KMS-11 (cell line): ENCODE measurements around the gene KCNQ1.
"Not testable (repeated sequence)": the region's sequence is repeated elsewhere in the genome, so short reads cannot be mapped to it uniquely, and the experiment has no call there.

Source experiments
- H2AFZ ChIP-seq: fragments of 200-600 bp; sonication (generic); 2 replicates; pipeline ENCODE4 v1.6.1; 2016; ENCODE audit warnings: antibody characterized with exemption, mixed run types, low read depth
- H3K27ac ChIP-seq: fragments of 200-600 bp; sonication (generic); 2 replicates; pipeline ENCODE4 v1.6.1; 2016; ENCODE audit warnings: mild to moderate bottlenecking, mixed run types
- H3K27me3 ChIP-seq: fragments of 200-600 bp; sonication (generic); 2 replicates; pipeline ENCODE4 v1.6.1; 2017; ENCODE audit warnings: mild to moderate bottlenecking, low read depth, mixed run types, moderate library complexity; ENCODE audit not compliant: insufficient read depth
- H3K36me3 ChIP-seq: fragments of 200-600 bp; sonication (generic); 2 replicates; pipeline ENCODE4 v1.6.1; 2017; ENCODE audit warnings: mild to moderate bottlenecking, mixed run types; ENCODE audit not compliant: insufficient read depth
- H3K4me1 ChIP-seq: fragments of 200-600 bp; sonication (generic); 2 replicates; pipeline ENCODE4 v1.6.1; 2016; ENCODE audit warnings: mild to moderate bottlenecking, low read depth, mixed run types; ENCODE audit not compliant: poor library complexity, severe bottlenecking
- H3K4me2 ChIP-seq: fragments of 200-600 bp; sonication (generic); 2 replicates; pipeline ENCODE4 v1.7.0; 2016; ENCODE audit warnings: mild to moderate bottlenecking, mixed run types
- H3K4me3 ChIP-seq: fragments of 200-600 bp; sonication (generic); IDR thresholded peaks from 2 replicates; pipeline ENCODE4 v1.6.1; 2017; ENCODE audit warnings: low read depth, low read length, mixed read lengths; ENCODE audit not compliant: insufficient read depth
- H3K79me2 ChIP-seq: fragments of 200-600 bp; sonication (generic); 2 replicates; pipeline ENCODE4 v1.6.1; 2016; ENCODE audit warnings: low read depth, mixed run types; ENCODE audit not compliant: insufficient read depth
- H3K9ac ChIP-seq: fragments of 200-600 bp; sonication (generic); 2 replicates; pipeline ENCODE4 v1.6.1; 2016; ENCODE audit warnings: mild to moderate bottlenecking, mixed run types
- H4K20me1 ChIP-seq: fragments of 200-600 bp; sonication (generic); 2 replicates; pipeline ENCODE4 v1.6.1; 2016; ENCODE audit warnings: mild to moderate bottlenecking, mixed run types; ENCODE audit not compliant: insufficient read depth
- CTCF ChIP-seq: fragments of 200-600 bp; sonication (generic); conservative IDR thresholded peaks from 2 replicates; pipeline ENCODE4 v1.6.1; 2017; ENCODE audit warnings: low read depth, mild to moderate bottlenecking, antibody characterized with exemption, low read length, moderate library complexity, mixed read lengths

The KCNQ1 gene

DNA sequence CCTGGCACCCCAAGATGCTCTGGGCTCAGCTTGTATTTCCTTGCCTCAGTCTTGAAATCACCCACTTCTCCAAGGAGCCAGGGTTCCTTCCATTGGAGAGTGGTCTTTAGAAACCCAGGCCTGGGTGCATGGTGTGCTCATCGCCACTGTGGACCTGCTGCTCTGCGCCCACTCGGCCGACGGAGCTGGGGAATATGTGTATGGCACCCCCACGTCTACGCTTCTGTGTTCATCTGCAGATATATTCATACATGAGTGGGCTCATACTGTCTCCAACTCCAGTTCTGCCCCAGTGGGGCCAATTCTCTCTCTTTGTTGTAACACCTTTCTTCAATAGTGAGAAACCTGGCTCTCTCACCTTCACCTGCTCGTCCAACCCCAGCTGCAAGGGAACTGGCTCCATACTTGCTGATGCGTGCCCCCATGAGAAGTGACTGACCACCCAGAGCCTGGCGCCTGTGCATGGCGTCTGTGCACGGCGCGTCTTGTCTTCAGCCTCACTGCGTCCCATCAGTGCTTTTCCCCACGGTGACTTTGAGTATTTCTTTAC, 39.8 kb downstream of the KCNQ1 start:
- no peak overlapping the region for H2AFZ ChIP-seq
- H3K4me2 ChIP-seq: no peak overlapping the region
- no peaks in the 10 kb centered on the region for H4K20me1 ChIP-seq
- no peaks in the 10 kb centered on the region for H3K36me3 ChIP-seq
- H3K9ac ChIP-seq: no peak overlapping the region
- H3K4me1 ChIP-seq: no peaks in the 10 kb centered on the region
- H3K4me3 ChIP-seq: no peak overlapping the region
- H3K27me3 ChIP-seq: no peaks in the 10 kb centered on the region
- TF ChIP-seq CTCF: no peak
- no peak overlapping the region for H3K27ac ChIP-seq
- no peaks in the 10 kb centered on the region for H3K79me2 ChIP-seq

DNA sequence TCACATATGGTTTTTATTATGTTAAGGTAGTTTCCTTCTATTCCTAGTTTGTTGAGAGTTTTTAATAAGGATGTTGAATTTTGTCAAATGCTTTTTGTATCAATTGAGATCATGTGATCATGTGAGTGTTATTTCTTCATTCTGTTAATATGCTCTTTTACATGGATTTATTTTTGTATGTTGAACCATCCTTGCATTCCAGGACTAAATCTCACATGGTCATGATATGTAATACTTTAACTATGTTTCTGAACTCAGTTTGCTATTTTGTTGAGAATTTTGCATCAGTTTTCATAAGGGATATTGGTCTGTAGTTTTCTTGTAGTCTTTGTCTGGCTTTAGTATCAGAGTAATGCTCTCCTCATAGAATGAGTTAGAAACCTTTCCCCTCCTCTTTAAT, 43.2 kb downstream of the KCNQ1 start:
- Histone ChIP-seq H3K4me3 (no peak overlapping the region), H3K9ac (no peak overlapping the region), H3K36me3 (no peaks in the 10 kb centered on the region), H3K27ac (no peak overlapping the region), H3K79me2 (no peaks in the 10 kb centered on the region), H3K4me2 (no peak overlapping the region), H3K4me1 (no peaks in the 10 kb centered on the region), H4K20me1 (no peaks in the 10 kb centered on the region), H2AFZ (no peak overlapping the region), H3K27me3 (no peaks in the 10 kb centered on the region)
- no peak for TF ChIP-seq CTCF

GRCh38 chr11:2489083-2489482, 44.3 kb downstream of the KCNQ1 start:
- Histone ChIP-seq H2AFZ (no peak overlapping the region), H3K79me2 (no peaks in the 10 kb centered on the region), H3K27ac (no peak overlapping the region), H3K36me3 (no peaks in the 10 kb centered on the region), H3K9ac (no peak overlapping the region), H3K4me2 (no peak overlapping the region), H3K4me1 (no peaks in the 10 kb centered on the region), H3K27me3 (no peaks in the 10 kb centered on the region), H3K4me3 (no peak overlapping the region), H4K20me1 (no peaks in the 10 kb centered on the region)
- no peak for TF ChIP-seq CTCF

DNA sequence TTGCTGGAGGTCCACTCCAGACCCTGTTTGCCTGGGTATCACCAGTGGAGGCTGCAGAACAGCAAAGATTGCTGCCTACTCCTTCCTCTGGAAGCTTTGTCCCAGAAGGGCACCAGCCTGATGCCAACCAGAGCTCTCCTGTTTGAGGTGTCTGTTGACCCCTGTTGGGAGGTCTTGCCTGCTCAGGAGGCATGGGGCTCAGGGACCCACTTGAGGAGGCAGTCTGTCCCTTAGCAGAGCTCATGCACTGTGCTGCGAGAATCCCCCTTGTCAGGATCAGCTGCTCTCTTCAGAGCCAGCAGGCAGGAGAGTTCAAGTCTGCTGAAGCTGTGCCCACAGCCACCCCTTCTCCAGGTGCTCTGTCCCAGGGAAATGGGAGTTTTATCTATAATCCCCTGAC, 53.1 kb downstream of the KCNQ1 start:
- not testable (repeated sequence) for H3K79me2 ChIP-seq, H4K20me1 ChIP-seq, H3K4me2 ChIP-seq, H3K36me3 ChIP-seq, H2AFZ ChIP-seq, H3K4me1 ChIP-seq, H3K9ac ChIP-seq, H3K27ac ChIP-seq, H3K4me3 ChIP-seq, H3K27me3 ChIP-seq

DNA sequence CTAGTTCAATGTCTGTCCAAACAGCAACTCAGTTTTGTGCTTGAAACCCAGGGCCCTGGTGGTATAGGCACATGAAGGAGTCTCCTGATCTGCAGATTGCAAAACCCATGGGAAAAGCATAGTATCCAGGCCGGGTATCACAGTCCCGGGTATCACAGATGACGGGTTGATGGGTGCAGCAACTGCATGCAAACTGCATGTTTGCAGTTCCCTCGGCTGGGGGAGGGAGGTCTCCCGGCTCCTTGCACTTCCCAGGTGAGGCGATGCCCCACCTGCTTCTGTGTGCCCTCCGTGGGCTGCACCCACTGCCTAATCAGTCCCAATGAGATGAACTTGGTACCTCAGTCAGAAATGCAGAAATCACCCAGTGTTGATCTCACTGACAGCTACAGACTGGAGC, 53.9 kb downstream of the KCNQ1 start:
- Histone ChIP-seq H3K4me3 (no peak overlapping the region), H3K79me2 (no peaks in the 10 kb centered on the region), H3K27me3 (no peaks in the 10 kb centered on the region), H3K4me1 (no peaks in the 10 kb centered on the region), H2AFZ (no peak overlapping the region), H3K36me3 (no peaks in the 10 kb centered on the region), H3K9ac (no peak overlapping the region), H3K4me2 (no peak overlapping the region), H3K27ac (no peak overlapping the region), H4K20me1 (no peaks in the 10 kb centered on the region)
- no peak for TF ChIP-seq CTCF
